Neural cell (in vitro differentiated cells): Measurements from ENCODE around the gene MICU1. TPM values are rescaled to one million over a fixed set of nuclear protein-coding genes. Genes with fewer than 3 reads are reported as not detected.

Source experiments
- H2AFZ ChIP-seq: fragments of 200-600, 300-800 bp; sonication (generic), shearing (Covaris generic); 2 replicates; pipeline ENCODE4 v1.6.0; 2014; ENCODE audit warnings: low read depth, mild to moderate bottlenecking, antibody characterized with exemption, low read length, moderate library complexity
- H3F3A ChIP-seq: fragments of 200-600 bp; shearing (Covaris generic); 2 replicates; pipeline ENCODE4 v1.6.1; 2016; ENCODE audit warnings: mild to moderate bottlenecking, moderate library complexity, mixed read lengths, antibody characterized with exemption, low read length; ENCODE audit not compliant: insufficient read depth, poor library complexity, severe bottlenecking
- H3K27ac ChIP-seq: fragments of 200-600, 300-800 bp; sonication (generic), shearing (Covaris generic); 2 replicates; pipeline ENCODE4 v1.5.1; 2014; ENCODE audit warnings: mild to moderate bottlenecking, low read length, moderate library complexity
- H3K27me3 ChIP-seq: fragments of 300-800, 200-600 bp; sonication (generic), shearing (Covaris generic); 2 replicates; pipeline ENCODE4 v1.6.0; 2014; ENCODE audit warnings: mild to moderate bottlenecking, low read depth, low read length, moderate library complexity; ENCODE audit not compliant: insufficient read depth
- H3K36me3 ChIP-seq: fragments of 300-800, 200-600 bp; sonication (generic), shearing (Covaris generic); 2 replicates; pipeline ENCODE4 v1.5.1; 2014; ENCODE audit warnings: mild to moderate bottlenecking, antibody characterized with exemption, low read length, moderate library complexity; ENCODE audit not compliant: insufficient read depth
- H3K4me2 ChIP-seq: fragments of 300-800, 200-600 bp; sonication (generic), shearing (Covaris generic); 2 replicates; pipeline ENCODE4 v1.6.0; 2014; ENCODE audit warnings: mild to moderate bottlenecking, low read length
- H3K4me3 ChIP-seq: fragments of 300-800, 200-600 bp; sonication (generic), shearing (Covaris generic); 2 replicates; pipeline ENCODE4 v1.5.1; 2014; ENCODE audit warnings: mild to moderate bottlenecking, low read length, moderate library complexity
- H3K79me2 ChIP-seq: fragments of 200-600 bp; shearing (Covaris generic); replicated peaks from 2 replicates; pipeline ENCODE4 v1.6.0; 2014; ENCODE audit warnings: mild to moderate bottlenecking, low read length, moderate library complexity; ENCODE audit not compliant: insufficient read depth
- H3K9ac ChIP-seq: fragments of 300-800, 200-600 bp; sonication (generic), shearing (Covaris generic); 2 replicates; pipeline ENCODE4 v1.6.1; 2016; ENCODE audit warnings: mild to moderate bottlenecking, low read length, mixed read lengths
- H3K9me2 ChIP-seq: fragments of 200-600 bp; shearing (Covaris generic); 2 replicates; pipeline ENCODE4 v1.6.1; 2016; ENCODE audit warnings: mild to moderate bottlenecking, low read length, mixed read lengths; ENCODE audit not compliant: insufficient read depth
- H3K9me3 ChIP-seq: fragments of 200-600, 300-800 bp; sonication (generic), shearing (Covaris generic); 2 replicates; pipeline ENCODE4 v1.6.1; 2016; ENCODE audit warnings: mild to moderate bottlenecking, mixed run types, low read length, moderate library complexity, mixed read lengths
- H4K20me1 ChIP-seq: fragments of 200-600 bp; shearing (Covaris generic); 2 replicates; pipeline ENCODE4 v1.6.1; 2016; ENCODE audit warnings: mild to moderate bottlenecking, mixed run types; ENCODE audit not compliant: insufficient read depth
- CTCF ChIP-seq: fragments of 450-650 bp; IDR thresholded peaks from 2 replicates; pipeline ENCODE4 v1.5.1; 2014; ENCODE audit warnings: antibody characterized with exemption, mild to moderate bottlenecking, moderate library complexity; ENCODE audit not compliant: poor library complexity, severe bottlenecking
- EP300 ChIP-seq: fragments of 450-650 bp; conservative IDR thresholded peaks from 2 replicates; pipeline ENCODE4 v1.6.1; 2014; ENCODE audit warnings: antibody characterized with exemption, mild to moderate bottlenecking, moderate library complexity; ENCODE audit not compliant: poor library complexity, severe bottlenecking
- EZH2 ChIP-seq: fragments of 200-600, 300-800 bp; shearing (Covaris generic), sonication (generic); IDR thresholded peaks from 2 replicates; pipeline ENCODE4 v1.6.1; 2014; ENCODE audit warnings: antibody characterized with exemption, low read length, borderline replicate concordance, mild to moderate bottlenecking; ENCODE audit not compliant: insufficient read depth, poor library complexity, severe bottlenecking
- MXI1 ChIP-seq: fragments of 450-650 bp; conservative IDR thresholded peaks from 2 replicates; pipeline ENCODE4 v1.6.1; 2014; ENCODE audit warnings: antibody characterized with exemption, mild to moderate bottlenecking; ENCODE audit not compliant: poor library complexity, severe bottlenecking
- POLR2AphosphoS5 ChIP-seq: IDR thresholded peaks from 2 replicates; pipeline ENCODE4 v1.6.1; 2012
- RAD21 ChIP-seq: fragments of 450-650 bp; conservative IDR thresholded peaks from 2 replicates; pipeline ENCODE4 v1.6.1; 2014; ENCODE audit warnings: antibody characterized with exemption, mild to moderate bottlenecking, moderate library complexity
- REST ChIP-seq: IDR thresholded peaks from 2 replicates; pipeline ENCODE4 v1.6.1; 2012; ENCODE audit warnings: borderline replicate concordance
- SMC3 ChIP-seq: fragments of 450-650 bp; conservative IDR thresholded peaks from 2 replicates; pipeline ENCODE4 v1.6.1; 2014; ENCODE audit warnings: antibody characterized with exemption, mild to moderate bottlenecking, moderate library complexity; ENCODE audit not compliant: poor library complexity
- TAF1 ChIP-seq: IDR thresholded peaks from 2 replicates; pipeline ENCODE4 v1.6.1; 2012; ENCODE audit warnings: low read depth
- polyA plus RNA-seq: library from polyadenylated mRNA; depleted of rRNA; stranded (reverse); fragments of >200 nt; gene quantifications from 2 replicates; pipeline ENCODE4 v1.2.3, GENCODE V29; 2014

Gene MICU1
- polyA plus RNA-seq, 1 donor from 2014 or later: 86.0 TPM

DNA sequence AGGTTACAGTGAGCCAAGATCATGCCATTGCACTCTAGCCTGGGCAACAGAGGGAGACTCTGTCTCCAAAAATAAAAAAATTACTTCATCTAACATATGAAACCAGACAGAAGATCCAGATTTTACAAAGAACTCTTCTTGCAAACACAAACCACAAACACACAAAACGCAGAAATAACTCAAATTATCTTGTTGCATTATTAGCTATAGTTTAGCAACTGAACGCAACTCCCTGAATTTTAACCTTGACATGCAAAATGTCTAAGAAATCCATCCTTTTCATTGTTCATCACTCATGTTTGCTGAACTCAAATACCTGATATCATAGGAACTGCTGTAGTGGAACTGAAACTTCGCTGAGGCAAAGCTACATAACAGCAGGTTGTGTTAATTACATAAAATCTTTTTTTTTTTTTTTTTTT lies 64.1 kb downstream of the MICU1 start:
- H3K36me3 ChIP-seq: peaks cover 8% of the 10 kb centered on the region
- no peaks in the 10 kb centered on the region for H3K9me2 ChIP-seq
- H2AFZ ChIP-seq: no peak overlapping the region
- H3K9ac ChIP-seq: no peak overlapping the region
- no peaks in the 10 kb centered on the region for H3F3A ChIP-seq
- no peak overlapping the region for H3K4me2 ChIP-seq
- H3K9me3 ChIP-seq: no peaks in the 10 kb centered on the region
- H3K27me3 ChIP-seq: no peaks in the 10 kb centered on the region
- H3K4me3 ChIP-seq: no peak overlapping the region
- H3K79me2 ChIP-seq: no peaks in the 10 kb centered on the region
- TF ChIP-seq POLR2AphosphoS5 (no peak), SMC3 (no peak), RAD21 (no peak), EZH2 (no peak), REST (no peak), MXI1 (no peak), TAF1 (no peak), EP300 (no peak), CTCF (no peak)
- H4K20me1 ChIP-seq: no peaks in the 10 kb centered on the region
- no peak overlapping the region for H3K27ac ChIP-seq

DNA sequence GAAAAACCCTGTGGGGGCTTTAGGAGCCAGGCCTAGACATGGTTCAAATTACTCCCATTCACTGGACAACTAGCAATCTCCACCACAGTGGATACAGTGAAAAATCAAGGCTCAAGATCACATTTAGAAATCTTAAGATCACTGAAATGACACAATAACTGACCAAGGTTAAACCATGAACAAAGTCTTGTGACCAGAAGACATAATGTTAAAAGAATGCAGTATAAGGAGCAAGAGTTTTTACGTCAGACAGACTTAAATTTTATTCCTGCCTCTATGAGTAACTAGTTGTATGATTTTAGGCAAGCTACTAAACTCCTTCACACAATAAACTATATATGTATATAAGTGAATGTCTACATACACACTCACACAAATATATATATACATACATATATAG lies 68.5 kb downstream of the MICU1 start:
- Histone ChIP-seq H3K79me2 (no peaks in the 10 kb centered on the region), H3K36me3 (peaks cover 8% of the 10 kb centered on the region), H3K9ac (no peak overlapping the region), H3K27me3 (no peaks in the 10 kb centered on the region), H3K27ac (no peak overlapping the region), H3F3A (no peaks in the 10 kb centered on the region), H3K9me2 (no peaks in the 10 kb centered on the region), H3K4me2 (no peak overlapping the region), H4K20me1 (no peaks in the 10 kb centered on the region), H3K9me3 (no peaks in the 10 kb centered on the region), H3K4me3 (no peak overlapping the region), H2AFZ (no peak overlapping the region)
- TF ChIP-seq REST: no peak
- TF ChIP-seq SMC3: no peak
- TF ChIP-seq EP300: no peak
